MM.1S (cell line): Measurements from ENCODE around the gene CCP110.
"Not testable (repeated sequence)": the region's sequence is repeated elsewhere in the genome, so short reads cannot be mapped to it uniquely, and the experiment has no call there.

Experiments used
- DNase-seq: peaks from one replicate; pipeline ENCODE4 v3.0.0-alpha.2; 2015
- H2AFZ ChIP-seq: fragments of 300-600 bp; sonication (generic); 2 replicates; pipeline ENCODE4 v1.6.0; 2016; ENCODE audit warnings: antibody characterized with exemption, low read length
- H3F3A ChIP-seq: fragments of 300-600 bp; sonication (generic); 2 replicates; pipeline ENCODE4 v1.6.1; 2016; ENCODE audit warnings: mild to moderate bottlenecking, antibody characterized with exemption, low read length, moderate library complexity, mixed read lengths; ENCODE audit not compliant: insufficient read depth
- H3K27ac ChIP-seq: fragments of 300-600 bp; sonication (generic); 2 replicates; pipeline ENCODE4 v1.5.1; 2016; ENCODE audit warnings: mild to moderate bottlenecking, low read length
- H3K27me3 ChIP-seq: fragments of 300-600 bp; sonication (generic); replicated peaks from 2 replicates; pipeline ENCODE4 v1.6.0; 2016; ENCODE audit warnings: low read length; ENCODE audit not compliant: insufficient read depth
- H3K36me3 ChIP-seq: fragments of 300-600 bp; sonication (generic); replicated peaks from 2 replicates; pipeline ENCODE4 v1.6.1; 2016; ENCODE audit warnings: mild to moderate bottlenecking, low read length, mixed read lengths; ENCODE audit not compliant: insufficient read depth
- H3K4me1 ChIP-seq: fragments of 300-600 bp; sonication (generic); 2 replicates; pipeline ENCODE4 v1.6.1; 2016; ENCODE audit warnings: low read length, mixed read lengths
- H3K4me2 ChIP-seq: fragments of 300-600 bp; sonication (generic); 2 replicates; pipeline ENCODE4 v1.6.0; 2016; ENCODE audit warnings: low read depth, low read length
- H3K4me3 ChIP-seq: fragments of 300-600 bp; sonication (generic); 2 replicates; pipeline ENCODE4 v1.5.1; 2016; ENCODE audit warnings: low read length, mixed read lengths
- H3K79me2 ChIP-seq: fragments of 300-600 bp; sonication (generic); 2 replicates; pipeline ENCODE4 v1.6.1; 2016; ENCODE audit warnings: mixed run types, low read length, mixed read lengths
- H3K9ac ChIP-seq: fragments of 300-600 bp; sonication (generic); 2 replicates; pipeline ENCODE4 v1.6.1; 2016; ENCODE audit warnings: low read length, mixed read lengths
- H3K9me2 ChIP-seq: fragments of 300-600 bp; sonication (generic); replicated peaks from 2 replicates; pipeline ENCODE4 v1.6.1; 2016; ENCODE audit warnings: mild to moderate bottlenecking, low read length, mixed read lengths; ENCODE audit not compliant: insufficient read depth
- H3K9me3 ChIP-seq: fragments of 300-600 bp; sonication (generic); replicated peaks from 2 replicates; pipeline ENCODE4 v1.6.1; 2016; ENCODE audit warnings: mild to moderate bottlenecking, low read length, mixed read lengths; ENCODE audit not compliant: insufficient read depth
- H4K20me1 ChIP-seq: fragments of 300-600 bp; sonication (generic); 2 replicates; pipeline ENCODE4 v1.6.1; 2016; ENCODE audit warnings: mild to moderate bottlenecking, low read length, moderate library complexity, mixed read lengths; ENCODE audit not compliant: insufficient read depth
- CTCF ChIP-seq: fragments of 300-600 bp; sonication (generic); IDR thresholded peaks from 2 replicates; pipeline ENCODE4 v1.5.1; 2016; ENCODE audit warnings: antibody characterized with exemption, low read length, mixed read lengths
- EZH2 ChIP-seq: fragments of 300-600 bp; sonication (generic); optimal IDR thresholded peaks from 2 replicates; pipeline ENCODE3; 2017; ENCODE audit warnings: low read depth, mild to moderate bottlenecking, antibody characterized with exemption, low read length, mixed read lengths
- EZH2phosphoT487 ChIP-seq: fragments of 300-600 bp; sonication (generic); IDR thresholded peaks from 2 replicates; pipeline ENCODE4 v1.6.1; 2018; ENCODE audit warnings: antibody characterized with exemption, low read length

Gene CCP110

GRCh38 chr16:19542138-19542821 is 18.5 kb downstream of the CCP110 start:
- no peaks in the 10 kb centered on the region for H3K9me2 ChIP-seq
- no peak overlapping the region for H3K9ac ChIP-seq
- H3K9me3 ChIP-seq, result no peaks in the 10 kb centered on the region
- no peaks in the 10 kb centered on the region for H3F3A ChIP-seq
- no peak overlapping the region for H3K27ac ChIP-seq
- H2AFZ ChIP-seq, result no peak overlapping the region
- TF ChIP-seq EZH2phosphoT487, result no peak
- TF ChIP-seq CTCF, result no peak
- no peak for TF ChIP-seq EZH2
- H3K79me2 ChIP-seq, result no peaks in the 10 kb centered on the region
- H4K20me1 ChIP-seq, result no peaks in the 10 kb centered on the region
- H3K36me3 ChIP-seq, result peaks cover 5% of the 10 kb centered on the region; the same call in 1 of the 2 replicates
- no peaks in the 10 kb centered on the region for H3K27me3 ChIP-seq
- H3K4me1 ChIP-seq, result no peaks in the 10 kb centered on the region
- no peak overlapping the region for H3K4me2 ChIP-seq
- H3K4me3 ChIP-seq, result no peak overlapping the region
- DNase-seq, result no peak

- H3K4me3 ChIP-seq, H3K9me3 ChIP-seq, H4K20me1 ChIP-seq, H3F3A ChIP-seq, H3K9ac ChIP-seq, H3K27ac ChIP-seq, H3K79me2 ChIP-seq, H3K36me3 ChIP-seq, H3K27me3 ChIP-seq, H3K4me2 ChIP-seq, H3K9me2 ChIP-seq, DNase-seq, H2AFZ ChIP-seq, H3K4me1 ChIP-seq: not testable (repeated sequence)
Observed at GRCh38 chr16:19543278-19543996, 19.7 kb downstream of the CCP110 start.

- no peaks in the 10 kb centered on the region; the same call in 1 of the 2 replicates for H3K36me3 ChIP-seq
Observed at GRCh38 chr16:19548144-19548543, 24.4 kb downstream of the CCP110 start.

More at GRCh38 chr16:19548144-19548543, 24.4 kb downstream of the CCP110 start:
- TF ChIP-seq EZH2 (no peak), CTCF (no peak), EZH2phosphoT487 (no peak)
- Histone ChIP-seq H3F3A (no peaks in the 10 kb centered on the region), H3K27ac (no peak overlapping the region), H4K20me1 (no peaks in the 10 kb centered on the region), H3K79me2 (no peaks in the 10 kb centered on the region), H3K4me1 (no peaks in the 10 kb centered on the region), H3K9me2 (no peaks in the 10 kb centered on the region), H3K4me3 (no peak overlapping the region), H3K27me3 (no peaks in the 10 kb centered on the region), H3K4me2 (no peak overlapping the region), H3K9me3 (no peaks in the 10 kb centered on the region), H3K9ac (no peak overlapping the region), H2AFZ (no peak overlapping the region)
- no peak for DNase-seq
